Activated CD4-positive, alpha-beta T cell treated with anti-CD3 and anti-CD28 coated beads, Interleukin-2, amount 50 U/mL, for 24 hours (primary cell): Measurements from ENCODE around the gene NR4A1.

Source experiments
- DNase-seq, 2 donors: peaks; one replicate each; pipeline ENCODE4 v3.0.0-alpha.2; 2020; ENCODE audit warnings: low read depth in 1 of 2, low spot score in 1 of 2

NR4A1 gene

DNA sequence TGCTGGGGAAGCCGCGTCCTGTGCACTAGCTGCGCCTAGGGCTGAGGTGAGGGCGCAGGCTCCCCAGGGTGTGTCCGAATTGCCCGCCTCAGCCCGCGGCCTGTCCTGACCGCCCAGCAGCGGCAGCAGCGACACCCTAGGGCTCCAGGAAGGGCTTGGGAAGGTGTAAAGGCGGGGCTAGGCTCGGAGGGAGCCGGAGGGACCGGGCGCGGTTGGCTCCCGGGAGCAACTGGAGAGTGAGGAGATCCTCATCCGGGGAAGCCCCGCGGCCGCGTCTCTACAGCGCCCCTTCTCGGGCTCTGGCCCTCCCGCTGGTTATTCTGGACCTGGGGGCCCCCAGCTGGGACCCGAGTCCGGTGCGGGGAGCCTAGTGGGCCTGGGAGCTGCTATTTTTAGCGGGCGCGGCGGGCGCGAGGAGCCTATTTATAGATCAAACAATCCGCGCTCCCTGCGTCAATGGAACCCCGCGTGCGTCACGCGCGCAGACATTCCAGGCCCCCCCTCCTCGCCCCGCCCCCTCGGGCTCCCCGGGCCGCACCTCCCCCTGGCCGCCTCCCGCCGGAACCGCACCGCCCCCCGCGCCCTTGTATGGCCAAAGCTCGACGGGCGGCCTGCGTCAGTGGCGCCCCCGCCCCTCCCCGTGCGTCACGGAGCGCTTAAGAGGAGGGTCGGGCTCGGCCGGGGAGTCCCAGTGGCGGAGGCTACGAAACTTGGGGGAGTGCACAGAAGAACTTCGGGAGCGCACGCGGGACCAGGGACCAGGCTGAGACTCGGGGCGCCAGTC is at the start of gene NR4A1:
Gene NR4A1 (plus strand): TSS at position 685 of the 784 bp plus-strand sequence. CDS start 2,887 bp downstream, outside the sequence.
- DNase-seq = peak; percentile 97 to 98

GRCh38 chr12:52003016-52003550 is 48.2 kb upstream of the NR4A1 start:
- no peak for DNase-seq

- DNase-seq = no peak
Observed at GRCh38 chr12:52003591-52003990, 47.7 kb upstream of the NR4A1 start.

GRCh38 chr12:52004042-52004648 is 47.1 kb upstream of the NR4A1 start:
- no peak for DNase-seq

DNA sequence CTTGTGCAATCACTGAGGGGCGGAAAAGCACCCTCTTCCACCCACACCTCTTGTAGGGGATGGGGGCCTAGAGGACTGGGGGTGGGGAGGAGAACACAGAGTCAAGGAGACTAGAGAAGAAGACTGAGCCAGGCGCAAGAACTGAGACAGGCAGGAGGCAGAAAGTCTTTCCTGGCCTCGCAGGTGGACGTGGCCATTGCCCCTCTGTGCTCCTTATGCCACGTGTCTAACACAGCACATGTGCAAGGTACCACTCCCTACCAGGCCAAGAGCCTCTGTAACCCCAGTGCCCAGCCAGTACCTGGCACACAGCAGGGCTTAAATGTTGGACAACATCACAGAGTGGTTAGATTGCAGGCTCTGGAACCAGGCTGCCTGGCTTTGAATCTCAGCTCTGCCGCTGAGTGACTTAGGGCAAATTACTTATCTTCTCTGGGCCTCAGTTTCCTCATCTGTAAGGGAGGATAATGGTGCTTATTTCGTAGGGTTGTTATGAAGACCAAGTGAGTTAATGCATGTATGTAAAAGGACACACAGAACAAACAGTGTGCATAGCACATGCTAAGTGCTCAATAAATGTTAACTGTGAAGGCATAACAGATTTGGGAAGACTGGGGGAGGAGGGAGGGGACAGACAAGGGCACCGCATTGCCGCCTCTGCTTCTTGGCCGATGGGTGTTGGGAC is 45.9 kb upstream of the NR4A1 start:
- DNase-seq = no peak

- DNase-seq = no peak
Observed at GRCh38 chr12:52005903-52006703, 45.1 kb upstream of the NR4A1 start.

- DNase-seq = peak; percentile 49 to 60
Observed at GRCh38 chr12:52006726-52007157, 44.5 kb upstream of the NR4A1 start, which contains the start of gene TAMALIN. Gene TAMALIN (plus strand): TSS chr12:52006946. CDS start chr12:52007020, 74 bp downstream.

DNA sequence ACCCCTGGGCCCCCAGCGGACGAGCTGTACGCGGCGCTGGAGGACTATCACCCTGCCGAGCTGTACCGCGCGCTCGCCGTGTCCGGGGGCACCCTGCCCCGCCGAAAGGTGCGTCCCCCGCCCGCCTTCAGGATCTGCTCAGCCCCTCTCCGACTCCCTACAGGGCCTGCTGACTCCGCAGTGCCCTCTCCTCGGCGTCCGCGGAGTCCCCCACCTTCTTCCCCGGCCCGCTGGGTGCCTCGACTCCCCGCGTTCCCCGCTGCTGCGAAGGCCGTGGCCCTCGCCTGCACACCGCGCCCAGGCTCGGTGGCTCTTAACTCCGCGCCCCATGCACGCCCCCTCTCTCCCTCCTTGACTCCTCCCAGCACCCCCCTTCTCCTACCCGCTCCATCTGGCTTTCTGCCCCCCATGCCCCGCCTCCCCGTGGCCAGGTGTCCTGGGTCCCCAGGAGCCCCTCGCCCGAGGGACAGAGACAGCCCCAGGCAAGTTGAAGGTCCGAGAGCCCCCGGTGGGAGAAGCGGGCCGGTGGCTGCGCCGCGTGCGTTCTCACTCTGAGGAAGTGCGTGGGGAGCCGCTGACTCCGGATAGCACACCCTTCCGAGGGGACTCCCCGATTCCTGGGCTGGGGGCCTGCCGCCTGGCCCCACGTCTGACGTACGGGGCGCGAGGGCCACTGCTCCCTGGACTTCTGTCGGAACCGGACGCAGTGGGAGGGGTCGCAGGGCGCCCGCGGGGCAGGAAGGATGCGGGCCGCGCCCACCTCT is 43.9 kb upstream of the NR4A1 start:
- DNase-seq = peak; percentile 18 to 27

DNA sequence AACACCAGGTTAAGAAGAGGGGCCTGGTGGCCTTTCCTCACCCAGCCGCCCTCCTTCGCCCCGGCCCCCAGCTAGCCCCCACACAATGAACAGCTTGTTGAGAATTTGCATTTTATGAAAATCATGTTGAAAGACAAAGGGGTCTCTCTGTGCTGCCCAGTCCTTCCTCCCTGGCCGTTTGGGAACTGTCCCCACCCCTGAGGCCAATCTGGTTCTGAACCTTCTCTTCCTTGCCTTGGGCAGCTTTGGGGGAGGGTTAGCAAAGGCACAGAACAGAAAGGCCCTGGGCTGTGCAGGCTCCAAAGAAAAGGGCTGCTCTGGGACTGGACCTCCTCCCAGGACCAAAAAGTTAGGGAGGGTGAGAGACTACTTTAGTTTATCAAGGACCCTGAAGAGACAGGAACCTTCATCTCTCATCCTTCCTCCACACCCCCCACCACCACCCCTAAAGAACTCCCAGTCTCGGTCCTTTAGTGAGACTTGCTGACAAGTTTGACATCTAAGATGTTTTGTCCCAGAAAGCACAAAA is 43.2 kb upstream of the NR4A1 start:
- DNase-seq = no peak

DNA sequence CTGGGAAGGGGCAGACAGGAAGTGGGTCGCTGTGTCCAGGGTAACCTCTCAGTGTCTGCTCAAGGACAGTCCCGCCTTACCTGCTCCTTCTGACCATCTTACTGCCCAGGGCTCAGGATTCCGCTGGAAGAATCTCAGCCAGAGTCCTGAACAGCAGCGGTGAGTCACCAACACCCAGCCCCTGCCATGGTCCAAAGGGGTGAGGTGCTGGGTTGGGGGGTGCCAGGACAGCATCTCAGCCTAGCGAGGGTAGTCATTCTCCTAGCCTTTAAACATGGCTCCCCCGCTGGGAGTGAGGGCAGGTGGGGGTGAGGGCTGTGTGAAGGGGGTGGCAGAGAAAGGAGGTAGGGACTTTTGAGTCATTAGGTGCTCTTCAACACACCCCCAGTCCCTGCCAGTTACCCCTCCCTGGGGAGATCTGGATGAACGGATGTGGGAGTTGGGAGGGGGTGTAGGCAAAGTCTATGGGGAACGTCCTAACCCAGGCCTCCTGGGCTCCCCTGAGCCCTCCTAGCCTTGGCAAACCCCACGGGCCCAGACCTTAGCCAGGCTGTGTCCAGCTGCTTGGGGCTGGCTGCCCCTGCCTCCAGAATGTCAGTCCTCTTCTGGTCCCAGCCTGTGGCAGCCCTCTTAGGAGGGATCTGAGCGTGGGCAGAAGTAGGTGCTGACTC is 42.0 kb upstream of the NR4A1 start:
- no peak for DNase-seq

- no peak for DNase-seq
Observed at GRCh38 chr12:52010152-52010622, 41.1 kb upstream of the NR4A1 start.

GRCh38 chr12:52010692-52011601 is 40.3 kb upstream of the NR4A1 start:
- no peak for DNase-seq

- no peak for DNase-seq
Observed at GRCh38 chr12:52011602-52012214, 39.5 kb upstream of the NR4A1 start.

DNA sequence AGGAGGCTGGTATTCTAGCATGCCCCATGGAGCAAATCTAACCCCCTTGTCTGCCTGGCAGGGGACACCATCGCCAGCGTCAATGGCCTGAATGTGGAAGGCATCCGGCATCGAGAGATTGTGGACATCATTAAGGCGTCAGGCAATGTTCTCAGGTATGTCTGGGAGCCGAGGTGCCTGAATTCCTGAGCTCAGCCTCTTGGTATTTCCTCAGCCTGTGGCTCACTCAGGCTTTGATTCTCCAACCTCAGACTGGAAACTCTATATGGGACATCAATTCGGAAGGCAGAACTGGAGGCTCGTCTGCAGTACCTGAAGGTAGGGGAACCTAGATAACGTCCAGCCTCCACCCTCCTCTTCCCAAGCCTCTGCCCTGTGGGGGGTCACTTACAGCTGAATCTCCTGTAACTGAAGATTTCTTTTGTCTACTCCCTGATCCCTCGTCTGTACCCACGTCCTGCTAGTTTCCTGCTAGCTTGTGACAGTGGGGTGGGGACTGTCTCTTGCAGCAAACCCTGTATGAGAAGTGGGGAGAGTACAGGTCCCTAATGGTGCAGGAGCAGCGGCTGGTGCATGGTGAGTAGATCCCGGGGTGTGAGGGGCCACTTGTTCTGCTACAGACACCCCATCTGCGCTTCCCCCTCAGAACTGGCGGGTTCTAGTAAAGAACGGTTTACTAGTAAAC is 37.5 kb upstream of the NR4A1 start:
- no peak for DNase-seq

DNA sequence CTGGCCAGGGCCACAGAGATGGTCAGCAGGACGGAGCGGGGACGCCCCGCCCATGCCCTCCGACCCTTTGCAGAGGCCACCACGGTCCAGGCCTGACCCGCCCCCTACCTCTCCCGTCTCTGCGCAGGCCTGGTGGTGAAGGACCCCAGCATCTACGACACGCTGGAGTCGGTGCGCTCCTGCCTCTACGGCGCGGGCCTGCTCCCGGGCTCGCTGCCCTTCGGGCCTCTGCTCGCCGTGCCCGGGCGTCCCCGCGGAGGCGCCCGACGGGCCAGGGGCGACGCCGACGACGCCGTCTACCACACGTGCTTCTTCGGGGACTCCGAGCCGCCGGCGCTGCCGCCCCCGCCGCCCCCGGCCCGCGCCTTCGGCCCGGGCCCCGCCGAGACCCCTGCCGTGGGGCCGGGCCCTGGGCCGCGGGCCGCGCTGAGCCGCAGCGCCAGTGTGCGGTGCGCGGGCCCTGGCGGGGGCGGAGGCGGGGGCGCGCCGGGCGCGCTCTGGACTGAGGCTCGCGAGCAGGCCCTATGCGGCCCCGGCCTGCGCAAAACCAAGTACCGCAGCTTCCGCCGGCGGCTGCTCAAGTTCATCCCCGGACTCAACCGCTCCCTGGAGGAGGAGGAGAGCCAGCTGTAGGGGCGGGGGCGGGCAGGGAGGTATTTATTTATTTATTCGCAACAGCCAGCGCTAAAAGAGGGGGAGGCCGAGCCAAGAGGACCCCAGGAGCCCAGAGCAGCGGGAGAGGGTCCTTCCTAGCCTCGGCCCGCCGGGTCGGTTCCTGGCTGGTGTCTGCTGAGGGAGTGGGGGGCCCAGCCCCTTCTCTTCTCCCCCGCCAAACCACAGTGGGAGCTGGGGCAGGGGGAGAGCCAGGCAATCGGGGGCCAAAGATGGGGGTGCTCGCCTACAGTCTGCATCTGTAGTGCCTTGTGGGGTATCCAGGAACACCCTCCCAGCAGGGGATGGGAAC is 36.4 kb upstream of the NR4A1 start:
- DNase-seq = no peak

DNA sequence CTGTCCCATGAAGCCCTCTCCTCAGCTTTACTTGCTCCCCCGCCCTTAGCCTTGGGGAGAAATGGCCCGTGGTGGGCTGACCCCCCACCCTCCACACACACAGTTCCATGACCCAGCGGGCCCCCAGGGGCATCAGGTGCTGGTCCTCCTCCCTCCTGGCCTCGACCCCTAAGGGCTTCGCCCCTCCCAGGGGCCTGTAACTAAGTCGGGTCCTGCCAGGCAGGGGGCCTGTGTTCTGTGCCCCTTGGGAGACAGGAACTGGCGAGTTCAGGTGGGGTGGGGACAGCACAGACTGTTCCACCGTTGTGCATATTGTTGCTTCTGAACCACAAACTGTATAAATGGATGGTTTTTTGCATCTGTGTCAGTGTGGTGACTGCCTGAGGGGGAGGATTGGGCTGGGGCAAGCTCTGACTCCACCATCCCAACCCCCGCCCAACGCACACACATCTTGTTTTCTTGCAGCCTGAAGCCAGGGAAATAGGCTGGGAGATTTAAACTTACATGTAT is 35.7 kb upstream of the NR4A1 start:
- DNase-seq = no peak
